Vein endothelial cell (primary cell): ENCODE measurements around the gene EGR4. TPM values are rescaled to one million over a fixed set of nuclear protein-coding genes. Genes with fewer than 3 reads are reported as not detected.

Source experiments
- small RNA-seq: library from RNA; depleted of rRNA; stranded (forward); fragments of <200 nt; gene quantifications from one replicate; pipeline ENCODE3, GENCODE V24; 2012
- total RNA-seq: library from RNA; depleted of rRNA; stranded (reverse); fragments of >200 nt; gene quantifications from 2 replicates; pipeline ENCODE4 v1.2.3, GENCODE V29; 2012

Gene EGR4
- not detected in 2 replicates for total RNA-seq

GRCh38 chr2:73293534-73294171, at the start of gene EGR4:
Gene EGR4, minus strand, starts transcription at chr2:73293548. Its CDS starts 231 bp downstream, at chr2:73293317.

GRCh38 chr2:73284296-73285158, 8.8 kb downstream of the EGR4 start, which contains the start of gene FBXO41:
Gene FBXO41, minus strand, starts transcription at chr2:73284478. Its CDS starts 14,848 bp downstream, at chr2:73269630.

Small RNAs within 50 kb of the gene (small RNA-seq; reads per million reads assigned to genes)
- gene RNU6-111P = not detected

Other genes starting within 250 kb of the EGR4 start
- gene SFXN5, start 221.8 kb downstream of the EGR4 start, total RNA-seq = 20.4 and 20.6 TPM in 2 replicates
- gene RAB11FIP5, start 180.6 kb downstream of the EGR4 start, total RNA-seq = 66.3 and 70.3 TPM in 2 replicates
- not detected in 2 replicates for gene NOTO, start 91.0 kb downstream of the EGR4 start, total RNA-seq
- gene SMYD5, start 79.3 kb downstream of the EGR4 start, total RNA-seq = 19.4 and 22.2 TPM in 2 replicates
- gene PRADC1, start 60.3 kb downstream of the EGR4 start, total RNA-seq = 16.0 and 29.3 TPM in 2 replicates
- gene CCT7, start 59.2 kb downstream of the EGR4 start, total RNA-seq = 352 and 393 TPM in 2 replicates
- gene FBXO41, start 9.1 kb downstream of the EGR4 start, total RNA-seq = 0.33 and 0.96 TPM in 2 replicates
- 15.9 and 17.3 TPM in 2 replicates for gene ALMS1, start 92.3 kb upstream of the EGR4 start, total RNA-seq